IgD-negative memory B cell (primary cell): ENCODE results near the gene PPL. TPM values are rescaled to one million over a fixed set of nuclear protein-coding genes. Genes with fewer than 3 reads are reported as not detected.
"Not testable (repeated sequence)": the region's sequence is repeated elsewhere in the genome, so short reads cannot be mapped to it uniquely, and the experiment has no call there.

Source experiments
- H3K27ac Mint-ChIP-seq, 3 donors: one replicate each; pipeline ENCODE4 v1.8.0; 2020 to 2022; ENCODE audit warnings: mild to moderate bottlenecking in 3 of 3, mixed read lengths in 3 of 3, moderate library complexity in 1 of 3
- H3K27me3 Mint-ChIP-seq: one replicate; pipeline ENCODE4 v1.8.0; 2021; ENCODE audit warnings: mixed read lengths
- H3K36me3 Mint-ChIP-seq: one replicate; pipeline ENCODE4 v1.8.0; 2020; ENCODE audit warnings: mild to moderate bottlenecking, mixed read lengths
- H3K4me1 Mint-ChIP-seq, 3 donors: one replicate each; pipeline ENCODE4 v1.8.0; 2020 to 2022; ENCODE audit warnings: mixed read lengths in 3 of 3, mild to moderate bottlenecking in 1 of 3
- H3K4me3 Mint-ChIP-seq, 4 donors: one replicate each; pipeline ENCODE4 v1.8.0; 2020 to 2022; ENCODE audit warnings: mild to moderate bottlenecking in 4 of 4, mixed read lengths in 4 of 4, moderate library complexity in 3 of 4
- H3K9me3 Mint-ChIP-seq, 3 donors: one replicate each; pipeline ENCODE4 v1.8.0; 2020 to 2021; ENCODE audit warnings: mixed read lengths in 3 of 3, mild to moderate bottlenecking in 1 of 3
- polyA plus RNA-seq: library from polyadenylated mRNA; unstranded; fragments of 300-500 nt; fragmentation: Illumina TruSeq; gene quantifications from one replicate; pipeline ENCODE4 v1.2.3, GENCODE V29; 2021

Gene PPL
- polyA plus RNA-seq, 1 donor from 2014 or later, result 0.55 TPM

DNA sequence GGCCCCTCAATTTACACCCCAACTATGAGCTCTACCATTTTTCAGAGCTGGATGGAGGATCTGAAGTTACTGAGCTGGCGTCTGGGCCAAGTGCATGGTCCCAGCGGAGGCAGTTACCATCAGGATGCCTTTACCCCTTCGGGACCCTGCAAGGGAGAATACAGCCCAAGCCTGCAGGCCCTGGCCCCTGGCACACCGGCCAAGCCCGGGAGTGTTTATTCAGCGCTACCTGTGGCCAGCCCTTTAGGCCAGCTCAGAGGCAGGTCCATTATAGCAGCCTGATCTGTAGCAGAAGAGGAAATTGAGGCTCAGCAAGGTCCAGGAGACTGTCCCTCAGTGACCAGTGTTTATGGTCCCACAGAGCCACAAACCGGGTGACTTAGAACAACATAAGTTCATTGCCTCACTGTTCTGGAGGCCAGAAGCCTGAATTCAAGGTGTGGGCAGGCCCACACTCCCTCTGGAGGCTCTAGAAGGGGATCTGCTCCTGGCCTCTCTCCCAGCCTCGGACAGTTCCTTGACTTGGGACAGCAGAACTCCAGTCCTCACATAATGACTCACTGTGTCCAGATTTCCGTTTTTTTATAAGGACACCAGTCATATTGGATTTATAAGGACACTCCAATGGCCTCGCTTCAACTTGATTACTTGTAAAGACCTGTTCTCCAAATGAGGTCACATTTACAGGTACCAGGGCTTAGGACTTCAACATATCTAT, 29.9 kb upstream of the PPL start:
- Mint-ChIP-seq H3K36me3 (no peaks in the 10 kb centered on the region), H3K9me3 (no peaks in the 10 kb centered on the region), H3K27me3 (peaks cover 11% of the 10 kb centered on the region), H3K4me3 (no peak overlapping the region), H3K4me1 (no peaks in the 10 kb centered on the region), H3K27ac (no peak overlapping the region)

DNA sequence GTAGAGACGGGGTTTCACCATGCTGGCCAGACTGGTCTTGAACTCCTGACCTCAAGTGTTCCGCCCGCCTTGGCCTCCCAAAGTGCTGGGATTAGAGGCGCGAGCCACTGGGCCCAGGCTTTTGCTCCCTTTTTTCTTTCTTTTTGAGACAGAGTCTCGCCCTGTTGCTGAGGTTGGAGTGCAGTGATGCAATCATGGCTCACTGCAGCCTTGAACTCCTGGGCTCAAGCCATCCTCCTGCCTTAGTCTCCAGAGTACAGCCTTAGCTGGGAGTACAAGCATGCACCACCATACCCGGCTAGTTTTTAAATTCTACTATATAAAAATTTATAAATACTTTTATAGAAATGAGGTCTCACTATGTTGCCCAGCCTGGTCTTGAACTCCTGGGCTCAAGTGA, 26.6 kb upstream of the PPL start:
- H3K4me1 Mint-ChIP-seq, H3K9me3 Mint-ChIP-seq, H3K36me3 Mint-ChIP-seq, H3K27ac Mint-ChIP-seq, H3K4me3 Mint-ChIP-seq: not testable (repeated sequence)
- H3K27me3 Mint-ChIP-seq, result peaks cover 26% of the 10 kb centered on the region

DNA sequence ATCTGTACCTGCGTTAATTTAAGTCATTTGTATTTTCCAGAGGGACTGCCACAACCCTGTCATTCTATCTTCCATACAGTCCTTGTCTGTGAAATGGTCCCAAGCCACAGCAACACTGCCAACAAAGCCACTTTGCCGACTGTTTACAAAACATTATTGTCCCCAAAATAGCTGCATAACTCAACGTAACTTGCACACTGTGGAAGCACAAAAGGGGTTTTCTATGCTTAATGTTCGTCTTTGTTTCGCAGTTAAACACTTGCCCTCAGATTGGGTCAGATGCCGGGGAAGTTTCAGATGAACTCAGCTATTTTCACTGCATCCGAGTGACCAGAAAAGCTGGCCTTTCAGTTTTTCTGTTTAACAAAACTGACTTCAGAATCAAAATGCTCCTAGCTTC, 25.8 kb upstream of the PPL start:
- peaks cover 28% of the 10 kb centered on the region for H3K27me3 Mint-ChIP-seq

DNA sequence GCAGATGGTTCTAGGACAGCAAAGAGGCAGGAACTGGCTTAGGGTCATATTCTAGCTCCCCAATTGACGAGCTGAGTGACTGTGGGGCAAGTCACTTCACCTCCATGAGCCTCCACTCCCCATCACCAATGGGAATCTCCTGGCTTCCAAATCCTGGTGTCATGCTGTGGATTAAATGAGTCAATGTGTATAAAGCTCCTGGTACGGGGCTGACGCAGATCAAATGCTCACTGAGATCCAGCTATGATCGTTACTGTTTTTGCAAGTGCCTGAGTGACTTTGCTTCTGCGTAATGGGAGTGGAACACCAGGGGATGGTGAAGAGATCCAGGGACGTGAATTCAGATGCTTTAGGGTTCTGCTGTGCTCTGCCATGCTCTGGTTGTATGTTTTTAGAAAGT, 23.6 kb upstream of the PPL start:
- Mint-ChIP-seq H3K27me3 (peaks cover 38% of the 10 kb centered on the region), H3K27ac (no peak overlapping the region), H3K4me1 (peaks cover 4 to 9% (median 5%) of the 10 kb centered on the region in 3 donors), H3K4me3 (no peak overlapping the region), H3K9me3 (no peaks in the 10 kb centered on the region), H3K36me3 (no peaks in the 10 kb centered on the region)

More for the DNA sequence above, 25.8 kb upstream of the PPL start:
- no peak overlapping the region for H3K27ac Mint-ChIP-seq
- peaks cover 2 to 5% (median 4%) of the 10 kb centered on the region in 3 donors for H3K4me1 Mint-ChIP-seq
- H3K36me3 Mint-ChIP-seq, result no peaks in the 10 kb centered on the region
- no peak overlapping the region for H3K4me3 Mint-ChIP-seq
- no peaks in the 10 kb centered on the region for H3K9me3 Mint-ChIP-seq

DNA sequence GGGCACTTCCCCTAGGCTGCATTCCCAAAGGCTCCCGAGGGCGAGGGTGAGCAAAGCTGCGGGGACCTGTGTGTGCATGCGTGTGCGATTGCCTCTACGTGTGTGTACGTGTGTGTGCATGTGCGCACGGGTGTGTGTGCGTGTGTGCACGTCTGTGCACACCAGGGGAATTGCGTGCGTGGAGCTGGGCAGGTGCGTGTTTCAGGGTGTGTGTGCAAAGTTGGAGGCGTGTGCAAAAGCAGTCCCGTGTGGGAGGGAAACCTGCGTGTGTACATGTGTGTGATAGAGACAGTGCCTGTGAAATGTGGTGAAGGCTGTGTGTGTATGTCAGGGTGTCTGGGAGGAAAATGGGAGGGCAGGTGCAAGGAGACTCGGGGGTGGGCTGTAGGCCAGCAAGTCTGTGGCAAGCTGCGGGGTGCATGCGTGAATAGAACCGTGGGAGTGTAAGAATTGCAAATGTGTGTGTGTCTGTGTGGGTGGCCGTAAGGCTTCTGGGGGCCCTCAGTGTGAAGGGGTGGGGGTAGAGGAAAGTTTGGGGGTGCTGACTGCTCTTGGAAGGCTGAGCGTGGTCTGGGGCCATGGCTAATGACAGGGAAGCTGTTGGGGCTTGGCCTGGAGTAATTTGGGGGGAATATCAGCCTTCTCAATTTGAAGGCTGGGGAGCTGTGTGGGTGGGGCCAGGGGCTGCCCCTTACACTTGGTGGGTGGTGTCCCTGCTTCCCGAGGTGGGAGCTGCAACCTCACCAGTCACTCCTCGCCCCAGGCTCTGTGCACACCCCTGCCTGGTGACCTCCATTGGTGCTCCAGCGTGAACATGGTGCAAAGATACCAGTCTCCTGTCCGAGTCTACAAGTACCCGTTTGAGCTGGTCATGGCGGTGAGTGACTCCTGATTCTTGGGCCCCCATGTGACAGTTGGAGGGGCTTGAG, 21.8 kb upstream of the PPL start:
- peak overlapping the region in 2 of 4 donors; percentile 52 to 82 for H3K4me3 Mint-ChIP-seq
- H3K27me3 Mint-ChIP-seq, result peaks cover 45% of the 10 kb centered on the region
- H3K36me3 Mint-ChIP-seq, result no peaks in the 10 kb centered on the region
- H3K9me3 Mint-ChIP-seq, result no peaks in the 10 kb centered on the region
- H3K27ac Mint-ChIP-seq, result no peak overlapping the region
- peaks cover 4 to 9% (median 5%) of the 10 kb centered on the region in 3 donors for H3K4me1 Mint-ChIP-seq

DNA sequence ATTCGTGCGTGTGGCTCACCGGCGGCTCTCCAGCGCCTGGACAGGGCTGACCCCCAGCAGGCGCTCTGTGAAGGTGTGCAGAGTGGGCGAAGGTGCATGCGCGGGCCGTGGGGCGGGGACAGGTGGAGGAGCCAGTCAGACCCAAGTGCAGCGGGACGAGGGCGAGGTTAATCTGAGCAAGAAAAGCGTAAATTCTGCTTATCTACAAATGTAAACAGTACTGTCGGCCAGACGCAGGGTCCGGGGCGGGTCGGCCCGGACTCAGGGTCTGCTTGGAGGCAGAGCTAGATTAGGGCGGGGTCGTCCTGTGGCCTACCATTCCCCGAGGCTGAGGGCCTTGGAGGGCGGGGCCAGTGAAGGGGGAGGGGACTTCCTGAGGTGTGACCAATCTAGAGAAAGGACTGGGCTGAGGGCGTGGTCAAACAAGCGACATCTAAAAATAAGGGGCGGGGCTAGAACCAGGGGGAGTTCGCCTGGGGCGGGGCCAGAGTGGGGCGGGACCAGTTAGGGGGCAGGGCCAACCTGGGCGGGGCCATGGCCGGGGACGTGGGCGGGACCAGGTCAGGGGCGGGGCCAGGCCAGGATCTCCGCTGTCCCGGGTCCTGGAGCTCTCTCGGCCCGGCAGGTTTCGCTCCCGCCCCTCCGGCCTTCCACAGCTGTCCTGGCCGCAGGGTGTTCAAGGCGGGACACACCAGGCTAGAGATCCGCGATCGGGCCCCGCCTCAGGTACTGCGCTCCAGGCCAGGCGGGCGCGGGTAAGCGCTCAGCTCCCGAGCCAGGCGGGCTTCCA, 21.0 kb upstream of the PPL start, which contains the start of gene SEC14L5:
SEC14L5 (plus strand) TSS at position 611 of the 790 bp plus-strand sequence. CDS start 994 bp downstream, outside the sequence.
- peak within 1 kb of the TSS in 2 of 3 donors; percentile 53 to 78 for H3K27ac Mint-ChIP-seq

DNA sequence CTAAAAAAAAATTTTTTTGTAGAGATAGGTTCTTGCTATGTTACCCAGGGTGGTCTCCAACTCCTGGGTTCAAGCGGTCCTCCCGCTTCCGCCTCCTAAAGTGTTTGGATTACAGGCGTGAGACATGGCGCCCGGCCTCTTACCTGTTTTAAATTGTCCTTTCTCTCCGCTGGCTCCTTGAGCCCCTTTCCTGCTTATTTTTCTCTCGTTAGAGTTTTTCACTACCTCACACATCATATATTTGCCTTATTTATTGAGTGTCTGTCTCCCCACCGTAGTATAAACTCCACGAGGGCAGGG, 20.4 kb upstream of the PPL start:
- Mint-ChIP-seq H3K4me1 (peaks cover 4 to 9% (median 5%) of the 10 kb centered on the region in 3 donors), H3K27ac (peak overlapping the region in 2 of 3 donors; percentile 53 to 78)

More for the DNA sequence above, 21.0 kb upstream of the PPL start, which contains the start of gene SEC14L5:
- H3K27me3 Mint-ChIP-seq, result peaks cover 46% of the 10 kb centered on the region
- no peaks in the 10 kb centered on the region for H3K36me3 Mint-ChIP-seq
- peak within 1 kb of the TSS; percentile 50 to 82 (median 70) for H3K4me3 Mint-ChIP-seq
- H3K4me1 Mint-ChIP-seq, result peaks cover 4 to 9% (median 5%) of the 10 kb centered on the region in 3 donors
- no peaks in the 10 kb centered on the region for H3K9me3 Mint-ChIP-seq

DNA sequence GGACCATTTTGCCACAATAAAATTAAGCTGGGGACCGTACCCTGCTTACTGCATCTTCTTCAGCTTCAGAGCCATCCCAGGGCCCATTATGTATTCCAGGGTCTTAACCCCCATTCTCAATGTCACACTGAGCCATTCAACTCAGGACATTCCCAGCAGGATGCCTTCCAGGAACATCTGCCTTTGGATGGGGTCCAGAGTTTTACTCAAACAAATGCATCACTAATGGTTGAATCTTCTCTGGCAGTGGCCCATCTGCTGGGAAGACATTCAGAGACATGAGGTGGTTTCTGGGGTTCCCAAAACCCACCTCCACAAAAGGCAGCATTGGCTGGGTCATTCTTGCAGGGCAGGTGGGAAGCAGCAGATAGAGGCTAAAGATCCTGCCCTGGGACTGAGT, 17.8 kb upstream of the PPL start:
- Mint-ChIP-seq H3K9me3 (no peaks in the 10 kb centered on the region), H3K4me1 (peaks cover 4 to 9% (median 5%) of the 10 kb centered on the region in 3 donors), H3K27me3 (peaks cover 33% of the 10 kb centered on the region), H3K27ac (peak overlapping the region in 1 of 3 donors; percentile 40), H3K4me3 (no peak overlapping the region), H3K36me3 (no peaks in the 10 kb centered on the region)

More for the DNA sequence above, 20.4 kb upstream of the PPL start:
- Mint-ChIP-seq H3K36me3 (no peaks in the 10 kb centered on the region), H3K4me3 (peak overlapping the region; percentile 50 to 70 (median 66)), H3K27me3 (peaks cover 43% of the 10 kb centered on the region), H3K9me3 (no peaks in the 10 kb centered on the region)

DNA sequence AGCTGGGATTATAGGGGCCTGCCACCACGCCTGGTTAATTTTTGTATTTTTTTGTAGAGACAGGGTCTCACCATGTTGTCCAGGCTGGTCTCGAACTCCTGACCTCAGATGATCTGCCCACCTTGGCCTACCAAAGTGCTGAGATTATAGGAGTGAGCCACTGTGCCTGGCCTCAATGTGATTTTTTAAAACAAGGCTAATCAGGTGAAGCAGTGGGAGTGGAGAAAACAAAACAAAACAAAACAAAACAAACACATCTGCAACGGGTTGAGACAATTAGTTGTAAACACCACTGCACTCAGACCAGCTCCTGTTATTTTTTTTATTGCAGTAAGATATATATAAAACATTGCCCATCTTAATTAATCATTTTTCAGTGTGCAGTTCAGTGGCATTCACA, 14.6 kb upstream of the PPL start:
- not testable (repeated sequence) for H3K9me3 Mint-ChIP-seq, H3K4me3 Mint-ChIP-seq, H3K36me3 Mint-ChIP-seq, H3K4me1 Mint-ChIP-seq
- Mint-ChIP-seq H3K27me3 (peaks cover 15% of the 10 kb centered on the region), H3K27ac (peak overlapping the region in 1 of 3 donors; percentile 27)

DNA sequence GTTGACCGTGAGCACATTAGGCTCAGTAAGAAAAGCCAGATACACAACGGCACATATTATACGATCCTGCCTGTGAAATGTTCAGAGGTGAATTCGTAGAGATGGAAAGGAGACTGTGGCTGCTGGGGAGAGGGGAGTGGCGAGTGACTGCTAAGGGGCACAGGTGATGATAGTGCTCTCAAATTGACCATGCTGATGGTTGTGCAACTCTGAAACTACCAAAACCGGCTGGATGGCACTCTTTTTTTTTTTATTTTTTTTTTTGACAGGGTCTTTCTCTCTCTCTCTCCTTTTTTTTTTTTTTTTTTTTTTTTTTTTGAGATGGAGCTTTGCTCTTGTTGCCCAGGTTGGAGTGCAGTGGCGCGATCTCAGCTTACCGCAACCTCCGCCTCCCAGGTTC, 13.0 kb upstream of the PPL start:
- Mint-ChIP-seq H3K27ac (peak overlapping the region in 1 of 3 donors; percentile 39), H3K27me3 (peaks cover 11% of the 10 kb centered on the region), H3K4me1 (peaks cover 0 to 4% (median 1%) of the 10 kb centered on the region in 3 donors), H3K36me3 (no peaks in the 10 kb centered on the region), H3K4me3 (no peak overlapping the region), H3K9me3 (no peaks in the 10 kb centered on the region)

DNA sequence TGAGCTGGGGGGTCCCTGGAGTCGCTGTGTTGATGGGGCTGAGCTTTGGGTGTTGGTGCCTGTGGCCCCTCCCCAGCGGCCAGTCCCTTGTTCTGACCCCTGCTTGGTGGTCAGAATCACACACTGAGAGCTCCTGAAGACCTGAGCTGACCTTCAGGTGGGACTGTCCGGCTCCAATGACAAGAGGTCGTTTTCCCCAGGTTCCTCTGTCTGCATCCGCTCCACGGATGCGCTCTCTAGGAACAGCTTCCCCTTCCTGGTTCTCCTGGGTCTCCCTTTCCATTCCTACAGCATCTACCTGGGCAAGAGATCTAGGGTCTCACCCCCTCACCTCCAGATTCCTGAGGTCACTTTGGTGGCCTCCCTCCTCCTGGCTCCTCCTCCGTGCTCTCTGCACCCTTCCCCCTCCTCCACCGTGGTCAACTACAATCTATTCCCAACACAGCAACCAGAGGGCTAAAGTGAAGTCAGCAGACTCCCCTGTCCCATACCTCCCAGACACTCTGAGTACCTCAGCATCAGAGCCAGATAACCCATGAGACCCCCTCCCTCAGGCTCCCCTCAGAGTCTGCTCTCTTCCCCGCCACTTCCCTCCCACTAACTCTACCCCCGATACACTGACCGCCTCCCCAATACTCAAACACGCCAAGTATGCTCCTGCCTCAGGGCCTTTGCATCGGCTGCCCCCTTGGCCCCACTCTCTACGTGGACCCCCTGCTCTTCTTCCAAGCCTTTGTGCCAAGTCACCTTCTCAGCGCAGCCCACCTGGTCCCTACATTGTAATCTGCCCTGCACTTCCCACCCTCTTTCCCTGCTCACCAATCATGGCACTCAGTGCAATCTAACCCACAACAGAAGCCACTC, 12.2 kb upstream of the PPL start:
- H3K4me3 Mint-ChIP-seq, result no peak overlapping the region
- H3K36me3 Mint-ChIP-seq, result no peaks in the 10 kb centered on the region
- peaks cover 0 to 4% (median 1%) of the 10 kb centered on the region in 3 donors for H3K4me1 Mint-ChIP-seq
- no peak overlapping the region for H3K27ac Mint-ChIP-seq
- H3K9me3 Mint-ChIP-seq, result no peaks in the 10 kb centered on the region
- H3K27me3 Mint-ChIP-seq, result peaks cover 6% of the 10 kb centered on the region

DNA sequence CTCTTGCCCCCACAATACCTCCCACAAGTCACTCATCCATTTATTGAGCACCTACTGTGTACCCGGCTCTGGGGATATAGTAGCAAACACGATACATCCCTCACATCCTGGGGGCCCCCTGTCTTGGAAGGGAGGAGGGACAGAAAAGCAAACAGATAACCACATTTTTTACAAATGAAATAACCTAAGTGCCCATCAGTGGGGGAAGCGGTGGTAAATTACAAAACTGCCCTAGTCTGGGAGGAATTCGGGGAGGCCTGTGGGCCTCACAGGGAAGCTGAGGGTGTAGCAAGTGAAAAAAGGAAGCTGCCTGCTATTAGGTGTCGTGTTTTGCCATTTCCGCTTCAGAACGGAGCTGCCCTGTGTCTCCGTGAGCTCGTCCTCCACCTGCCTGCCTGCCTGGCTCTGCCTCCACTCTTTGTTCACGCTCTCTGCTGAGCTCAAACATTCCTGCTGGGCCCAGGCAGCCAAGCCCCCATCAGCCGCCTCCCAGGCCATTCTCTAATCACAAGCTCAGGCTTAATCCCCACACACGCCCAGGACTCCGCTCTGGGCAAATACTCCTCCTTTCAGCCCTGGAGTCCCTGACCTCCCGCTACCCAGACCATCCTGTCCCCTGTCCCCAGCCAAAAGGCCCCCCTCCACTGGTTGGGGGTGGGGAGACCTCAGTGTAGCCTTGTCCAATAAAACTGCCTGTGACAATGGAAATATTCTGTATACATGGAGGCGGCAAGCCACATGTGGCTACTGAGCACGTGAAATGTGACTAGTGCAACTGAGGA, 11.0 kb upstream of the PPL start:
- no peaks in the 10 kb centered on the region for H3K36me3 Mint-ChIP-seq
- peaks cover 5% of the 10 kb centered on the region for H3K27me3 Mint-ChIP-seq
- H3K4me3 Mint-ChIP-seq, result no peak overlapping the region
- peaks cover 0 to 4% (median 1%) of the 10 kb centered on the region in 3 donors for H3K4me1 Mint-ChIP-seq
- H3K27ac Mint-ChIP-seq, result no peak overlapping the region
- H3K9me3 Mint-ChIP-seq, result no peaks in the 10 kb centered on the region

DNA sequence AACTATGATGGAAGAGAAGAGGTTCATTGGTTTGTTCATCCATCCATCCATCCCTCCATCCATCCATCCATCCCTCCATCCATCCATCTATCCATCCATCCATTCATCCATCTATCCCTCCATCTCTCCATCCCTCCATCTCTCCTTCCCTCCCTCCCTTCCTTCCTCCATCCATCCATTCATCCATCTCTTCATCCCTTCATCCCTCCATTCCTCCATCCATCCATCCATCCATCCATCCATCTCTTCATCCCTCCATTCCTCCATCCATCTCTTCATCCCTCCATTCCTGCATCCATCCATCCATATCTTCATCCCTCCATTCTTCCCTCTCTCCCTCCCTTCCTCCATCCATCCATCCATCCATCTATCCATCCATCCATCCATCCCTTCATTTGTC, 10.0 kb upstream of the PPL start:
- no peak overlapping the region for H3K4me3 Mint-ChIP-seq

More for the DNA sequence above, 10.0 kb upstream of the PPL start:
- Mint-ChIP-seq H3K27ac (no peak overlapping the region), H3K9me3 (no peaks in the 10 kb centered on the region), H3K36me3 (no peaks in the 10 kb centered on the region), H3K4me1 (peaks cover 0 to 4% (median 1%) of the 10 kb centered on the region in 3 donors), H3K27me3 (peaks cover 3% of the 10 kb centered on the region)
